ENCODE data around the gene ITCH.
A peak's percentile ranks its signal among the peaks of the same experiment; 100 is the strongest.
"Not testable (repeated sequence)": the region's sequence is repeated elsewhere in the genome, so short reads cannot be mapped to it uniquely, and the experiment has no call there.

ITCH gene

GRCh38 chr20:34388000-34388399 is 24.9 kb downstream of the ITCH start:
- H3K36me3 ChIP-seq (ENCODE audit: insufficient read depth, low read length), result peaks cover 22% of the 10 kb centered on the region

GRCh38 chr20:34388678-34389077 is 25.6 kb downstream of the ITCH start:
- peaks cover 46% of the 10 kb centered on the region for H3K4me1 ChIP-seq (ENCODE audit: control insufficient read depth, insufficient read depth, low read length)
- H3K4me3 ChIP-seq (ENCODE audit: low read length), result no peak overlapping the region
- no peaks in the 10 kb centered on the region for H3K9me3 ChIP-seq (replicated peaks; ENCODE audit: low read length)
- no peak overlapping the region for H3K9ac ChIP-seq (ENCODE audit: low read depth, low read length)
- peaks cover 28% of the 10 kb centered on the region for H3K36me3 ChIP-seq (ENCODE audit: insufficient read depth, low read length)
- no peaks in the 10 kb centered on the region for H3K27me3 ChIP-seq (ENCODE audit: control insufficient read depth, insufficient read depth, low read length)
- no peak overlapping the region for H3K4me2 ChIP-seq (ENCODE audit: low read length)

More at GRCh38 chr20:34388000-34388399, 24.9 kb downstream of the ITCH start:
- H3K4me3 ChIP-seq (ENCODE audit: low read length), result no peak overlapping the region
- no peaks in the 10 kb centered on the region for H3K27me3 ChIP-seq (ENCODE audit: control insufficient read depth, insufficient read depth, low read length)
- no peak overlapping the region for H3K9ac ChIP-seq (ENCODE audit: low read depth, low read length)
- no peaks in the 10 kb centered on the region for H3K9me3 ChIP-seq (replicated peaks; ENCODE audit: low read length)
- peaks cover 46% of the 10 kb centered on the region for H3K4me1 ChIP-seq (ENCODE audit: control insufficient read depth, insufficient read depth, low read length)
- H3K4me2 ChIP-seq (ENCODE audit: low read length), result no peak overlapping the region

- Histone ChIP-seq H3K9me3 (replicated peaks; ENCODE audit: low read length) (no peaks in the 10 kb centered on the region), H3K9ac (ENCODE audit: low read depth, low read length) (no peak overlapping the region), H3K27me3 (ENCODE audit: control insufficient read depth, insufficient read depth, low read length) (no peaks in the 10 kb centered on the region), H3K4me1 (ENCODE audit: control insufficient read depth, insufficient read depth, low read length) (peaks cover 46% of the 10 kb centered on the region), H3K36me3 (ENCODE audit: insufficient read depth, low read length) (peaks cover 34% of the 10 kb centered on the region), H3K4me2 (ENCODE audit: low read length) (no peak overlapping the region), H3K4me3 (ENCODE audit: low read length) (no peak overlapping the region)
Measured at GRCh38 chr20:34389206-34389953, 26.3 kb downstream of the ITCH start.

- Histone ChIP-seq H3K9me3 (replicated peaks; ENCODE audit: low read length) (no peaks in the 10 kb centered on the region), H3K9ac (ENCODE audit: low read depth, low read length) (peak overlapping the region; percentile 27), H3K4me2 (ENCODE audit: low read length) (no peak overlapping the region), H3K4me1 (ENCODE audit: control insufficient read depth, insufficient read depth, low read length) (peaks cover 46% of the 10 kb centered on the region), H3K27me3 (ENCODE audit: control insufficient read depth, insufficient read depth, low read length) (no peaks in the 10 kb centered on the region), H3K36me3 (ENCODE audit: insufficient read depth, low read length) (peaks cover 35% of the 10 kb centered on the region), H3K4me3 (ENCODE audit: low read length) (no peak overlapping the region)
Measured at GRCh38 chr20:34389954-34390555, 27.0 kb downstream of the ITCH start.

GRCh38 chr20:34396408-34396807 is 33.3 kb downstream of the ITCH start:
- Histone ChIP-seq H3K36me3 (ENCODE audit: insufficient read depth, low read length) (peaks cover 32% of the 10 kb centered on the region), H3K4me3 (ENCODE audit: low read length) (no peak overlapping the region), H3K27me3 (ENCODE audit: control insufficient read depth, insufficient read depth, low read length) (no peaks in the 10 kb centered on the region), H3K9ac (ENCODE audit: low read depth, low read length) (no peak overlapping the region), H3K4me1 (ENCODE audit: control insufficient read depth, insufficient read depth, low read length) (peaks cover 22% of the 10 kb centered on the region), H3K9me3 (replicated peaks; ENCODE audit: low read length) (no peaks in the 10 kb centered on the region), H3K4me2 (ENCODE audit: low read length) (no peak overlapping the region)

GRCh38 chr20:34397096-34397495 is 34.0 kb downstream of the ITCH start:
- Histone ChIP-seq H3K4me2 (ENCODE audit: low read length) (no peak overlapping the region), H3K9me3 (replicated peaks; ENCODE audit: low read length) (no peaks in the 10 kb centered on the region), H3K9ac (ENCODE audit: low read depth, low read length) (no peak overlapping the region), H3K36me3 (ENCODE audit: insufficient read depth, low read length) (peaks cover 36% of the 10 kb centered on the region), H3K4me1 (ENCODE audit: control insufficient read depth, insufficient read depth, low read length) (peaks cover 29% of the 10 kb centered on the region), H3K4me3 (ENCODE audit: low read length) (no peak overlapping the region), H3K27me3 (ENCODE audit: control insufficient read depth, insufficient read depth, low read length) (no peaks in the 10 kb centered on the region)

GRCh38 chr20:34400776-34401175 is 37.7 kb downstream of the ITCH start:
- peak overlapping the region; percentile 64 for H3K9ac ChIP-seq (ENCODE audit: low read depth, low read length)
- H3K9me3 ChIP-seq (replicated peaks; ENCODE audit: low read length); H3K27me3 ChIP-seq (ENCODE audit: control insufficient read depth, insufficient read depth, low read length); H3K4me3 ChIP-seq (ENCODE audit: low read length): not testable (repeated sequence)
- peaks cover 45% of the 10 kb centered on the region for H3K4me1 ChIP-seq (ENCODE audit: control insufficient read depth, insufficient read depth, low read length)
- peak overlapping the region; percentile 73 for H3K4me2 ChIP-seq (ENCODE audit: low read length)
- peaks cover 14% of the 10 kb centered on the region for H3K36me3 ChIP-seq (ENCODE audit: insufficient read depth, low read length)

GRCh38 chr20:34401741-34402455 is 38.8 kb downstream of the ITCH start:
- Histone ChIP-seq H3K9ac (ENCODE audit: low read depth, low read length) (peak overlapping the region; percentile 64), H3K4me2 (ENCODE audit: low read length) (no peak overlapping the region), H3K9me3 (replicated peaks; ENCODE audit: low read length) (no peaks in the 10 kb centered on the region), H3K27me3 (ENCODE audit: control insufficient read depth, insufficient read depth, low read length) (no peaks in the 10 kb centered on the region), H3K36me3 (ENCODE audit: insufficient read depth, low read length) (peaks cover 8% of the 10 kb centered on the region), H3K4me1 (ENCODE audit: control insufficient read depth, insufficient read depth, low read length) (peaks cover 45% of the 10 kb centered on the region), H3K4me3 (ENCODE audit: low read length) (no peak overlapping the region)

- Histone ChIP-seq H3K9me3 (replicated peaks; ENCODE audit: low read length) (no peaks in the 10 kb centered on the region), H3K9ac (ENCODE audit: low read depth, low read length) (no peak overlapping the region), H3K27me3 (ENCODE audit: control insufficient read depth, insufficient read depth, low read length) (no peaks in the 10 kb centered on the region), H3K36me3 (ENCODE audit: insufficient read depth, low read length) (peaks cover 8% of the 10 kb centered on the region), H3K4me2 (ENCODE audit: low read length) (no peak overlapping the region), H3K4me3 (ENCODE audit: low read length) (no peak overlapping the region), H3K4me1 (ENCODE audit: control insufficient read depth, insufficient read depth, low read length) (peaks cover 45% of the 10 kb centered on the region)
Measured at GRCh38 chr20:34402461-34402860, 39.4 kb downstream of the ITCH start.

GRCh38 chr20:34403063-34403827 is 40.2 kb downstream of the ITCH start:
- H3K4me1 ChIP-seq (ENCODE audit: control insufficient read depth, insufficient read depth, low read length), result peaks cover 45% of the 10 kb centered on the region
- no peak overlapping the region for H3K4me3 ChIP-seq (ENCODE audit: low read length)
- no peaks in the 10 kb centered on the region for H3K27me3 ChIP-seq (ENCODE audit: control insufficient read depth, insufficient read depth, low read length)
- H3K36me3 ChIP-seq (ENCODE audit: insufficient read depth, low read length), result peaks cover 8% of the 10 kb centered on the region
- H3K9me3 ChIP-seq (replicated peaks; ENCODE audit: low read length), result no peaks in the 10 kb centered on the region
- no peak overlapping the region for H3K4me2 ChIP-seq (ENCODE audit: low read length)
- H3K9ac ChIP-seq (ENCODE audit: low read depth, low read length), result peak overlapping the region; percentile 5

- H3K4me3 ChIP-seq (ENCODE audit: low read length), result no peak overlapping the region
- no peaks in the 10 kb centered on the region for H3K27me3 ChIP-seq (ENCODE audit: control insufficient read depth, insufficient read depth, low read length)
- peaks cover 45% of the 10 kb centered on the region for H3K4me1 ChIP-seq (ENCODE audit: control insufficient read depth, insufficient read depth, low read length)
- no peak overlapping the region for H3K4me2 ChIP-seq (ENCODE audit: low read length)
- peaks cover 12% of the 10 kb centered on the region for H3K36me3 ChIP-seq (ENCODE audit: insufficient read depth, low read length)
- no peak overlapping the region for H3K9ac ChIP-seq (ENCODE audit: low read depth, low read length)
- H3K9me3 ChIP-seq (replicated peaks; ENCODE audit: low read length), result no peaks in the 10 kb centered on the region
Measured at GRCh38 chr20:34403908-34404307, 40.8 kb downstream of the ITCH start.
